Upper lobe of left lung (tissue), 6 donors: Measurements from ENCODE around the gene CBX7. TPM values are rescaled to one million over a fixed set of nuclear protein-coding genes. Genes with fewer than 3 reads are reported as not detected.

Experiments
- ATAC-seq, 2 donors: fragments of 200-7000 bp; cut with Tn5 transposase; one replicate each; pipeline ENCODE4 v1.9.1; 2022; ENCODE audit warnings: mild to moderate bottlenecking in 2 of 2, moderate library complexity in 2 of 2; ENCODE audit not compliant: low FRiP score in 2 of 2
- DNase-seq, 2 donors: peaks; one replicate each; pipeline ENCODE4 v3.0.0-alpha.2; 2019 to 2020
- H3K27ac ChIP-seq, 4 donors: fragments of 200-600 bp; sonication (generic); one replicate each; pipeline ENCODE4 v1.5.1; 2016 to 2019
- H3K27me3 ChIP-seq, 4 donors: fragments of 200-600 bp; sonication (generic); one replicate each; pipeline ENCODE4 v1.5.1; 2017 to 2019
- H3K36me3 ChIP-seq, 4 donors: fragments of 200-600 bp; sonication (generic); one replicate each; pipeline ENCODE4 v1.5.1; 2016 to 2019
- H3K4me1 ChIP-seq, 4 donors: fragments of 200-600 bp; sonication (generic); one replicate each; pipeline ENCODE4 v1.5.1; 2018 to 2019
- H3K4me3 ChIP-seq, 4 donors: fragments of 200-600 bp; sonication (generic); one replicate each; pipeline ENCODE4 v1.5.1; 2017 to 2019; ENCODE audit warnings: mild to moderate bottlenecking in 2 of 4, moderate library complexity in 1 of 4
- H3K9me3 ChIP-seq, 4 donors: fragments of 200-600 bp; sonication (generic); one replicate each; pipeline ENCODE4 v1.5.1; 2018 to 2019
- EP300 ChIP-seq, 4 donors: sonication (generic); formaldehyde crosslinking; IDR thresholded peaks; one replicate each; pipeline ENCODE4 v1.5.1; 2017; ENCODE audit warnings: antibody characterized with exemption in 4 of 4, control low read depth in 2 of 4
- POLR2A ChIP-seq, 4 donors: fragments of 450-650 bp; IDR thresholded peaks; one replicate each; pipeline ENCODE4 v1.5.1; 2016 to 2017; ENCODE audit warnings: antibody characterized with exemption in 4 of 4, mild to moderate bottlenecking in 2 of 4
- POLR2AphosphoS5 ChIP-seq, 2 donors: sonication (generic); formaldehyde crosslinking; IDR thresholded peaks; one replicate each; pipeline ENCODE4 v1.5.1; 2017; ENCODE audit warnings: antibody characterized with exemption in 2 of 2
- WGBS, 2 donors: methylation state at CpG; one replicate each; pipeline ENCODE4 v1.1.5; 2017 to 2018; 5-methylcytosine and 5-hydroxymethylcytosine counted together
- total RNA-seq, 6 donors: library from RNA; depleted of rRNA in 4 of 6; stranded (reverse); fragments of >200 nt in 4 of 6; gene quantifications; one replicate each; pipeline versions ENCODE4 v1.1.0 to v1.2.1, GENCODE V29; 2016 to 2021
- TF ChIP-seq, protein P1 (sequence below), 6 experiments: fragments of 450-650 bp in 4 of 6; fragments of 200-600 bp in 2 of 6; sonication (generic) in 2 of 6; IDR thresholded peaks; one replicate each; pipeline ENCODE4 v1.5.1; 2016 to 2019; ENCODE audit warnings: antibody characterized with exemption in 6 of 6
- donor health status: DM: no; HTN: no; CAD: no; lungs with moderate emphysema.
- donor health status: DM: no; HTN: yes; CAD: no; lungs with severe emphysema.

CBX7 gene
- total RNA-seq, 6 donors from 2014 or later: 51.5 to 145 (median 60.6) TPM

DNA sequence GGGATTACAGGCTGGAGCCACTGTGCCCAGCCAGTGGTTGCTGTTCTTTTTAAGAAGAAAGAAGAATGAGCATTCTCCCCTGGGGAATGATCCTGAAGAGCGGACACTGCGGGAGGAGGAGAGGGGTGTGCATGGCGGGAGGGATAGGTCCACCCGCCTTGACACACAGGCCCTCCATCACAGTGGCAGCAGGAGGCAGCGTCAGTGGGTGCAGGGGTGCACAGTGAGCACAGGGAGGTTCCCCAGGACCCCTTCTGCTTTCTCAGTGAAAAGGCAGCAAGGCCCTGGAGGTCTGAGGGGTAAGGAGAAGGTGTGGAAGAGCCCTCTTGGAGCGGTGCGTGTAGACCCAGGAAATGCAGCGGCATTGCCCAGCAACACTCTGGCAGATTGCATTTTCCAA lies 28.9 kb upstream of the CBX7 start:
- H3K27ac ChIP-seq: peak overlapping the region in 1 of 4 donors; percentile 93
- H3K27me3 ChIP-seq: no peaks in the 10 kb centered on the region
- 89 to 93% methylated on average over 8 of the region's 8 CpGs for WGBS, 2 donors
- no peaks in the 10 kb centered on the region for H3K9me3 ChIP-seq
- ATAC-seq (no peak), DNase-seq (no peak)
- no peaks in the 10 kb centered on the region for H3K36me3 ChIP-seq
- H3K4me3 ChIP-seq: no peak overlapping the region
- H3K4me1 ChIP-seq: peaks cover 31 to 60% (median 49%) of the 10 kb centered on the region in 4 donors
- TF ChIP-seq POLR2AphosphoS5 (IDR thresholded peaks at IDR 0.05): no peak
- TF ChIP-seq POLR2A (IDR thresholded peaks at IDR 0.05): no peak
- TF ChIP-seq, protein P1, sequence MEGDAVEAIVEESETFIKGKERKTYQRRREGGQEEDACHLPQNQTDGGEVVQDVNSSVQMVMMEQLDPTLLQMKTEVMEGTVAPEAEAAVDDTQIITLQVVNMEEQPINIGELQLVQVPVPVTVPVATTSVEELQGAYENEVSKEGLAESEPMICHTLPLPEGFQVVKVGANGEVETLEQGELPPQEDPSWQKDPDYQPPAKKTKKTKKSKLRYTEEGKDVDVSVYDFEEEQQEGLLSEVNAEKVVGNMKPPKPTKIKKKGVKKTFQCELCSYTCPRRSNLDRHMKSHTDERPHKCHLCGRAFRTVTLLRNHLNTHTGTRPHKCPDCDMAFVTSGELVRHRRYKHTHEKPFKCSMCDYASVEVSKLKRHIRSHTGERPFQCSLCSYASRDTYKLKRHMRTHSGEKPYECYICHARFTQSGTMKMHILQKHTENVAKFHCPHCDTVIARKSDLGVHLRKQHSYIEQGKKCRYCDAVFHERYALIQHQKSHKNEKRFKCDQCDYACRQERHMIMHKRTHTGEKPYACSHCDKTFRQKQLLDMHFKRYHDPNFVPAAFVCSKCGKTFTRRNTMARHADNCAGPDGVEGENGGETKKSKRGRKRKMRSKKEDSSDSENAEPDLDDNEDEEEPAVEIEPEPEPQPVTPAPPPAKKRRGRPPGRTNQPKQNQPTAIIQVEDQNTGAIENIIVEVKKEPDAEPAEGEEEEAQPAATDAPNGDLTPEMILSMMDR (IDR thresholded peaks at IDR 0.05): no peak
- no peak for TF ChIP-seq EP300 (IDR thresholded peaks at IDR 0.05)

DNA sequence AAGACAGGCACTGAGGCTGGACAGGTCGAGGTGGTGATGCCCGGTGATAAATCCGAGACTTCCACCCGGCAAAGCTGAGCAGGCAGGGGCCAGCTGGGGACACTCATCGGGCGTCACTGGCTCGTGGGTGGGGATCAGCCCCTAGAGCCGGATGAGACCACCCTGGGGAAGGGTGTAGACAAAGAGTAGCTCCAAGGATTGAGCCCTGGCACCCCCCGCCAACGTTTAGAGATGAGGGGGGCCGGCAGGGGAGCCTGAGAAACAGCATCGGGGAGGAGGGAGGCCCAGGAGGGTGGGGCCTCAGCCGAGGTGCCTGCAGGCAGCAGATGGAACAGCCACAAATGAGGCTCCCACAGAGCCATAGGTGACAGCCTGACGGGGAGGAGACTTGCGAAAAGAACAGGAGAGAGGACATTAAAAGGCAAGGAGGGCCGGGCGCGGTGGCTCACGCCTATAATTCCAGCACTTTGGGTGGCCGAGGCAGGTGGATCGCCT lies 27.4 kb upstream of the CBX7 start:
- Histone ChIP-seq H3K4me1 (peaks cover 39 to 63% (median 56%) of the 10 kb centered on the region in 4 donors), H3K9me3 (no peaks in the 10 kb centered on the region), H3K27ac (peak overlapping the region; percentile 17 to 93 (median 86)), H3K36me3 (no peaks in the 10 kb centered on the region), H3K27me3 (no peaks in the 10 kb centered on the region), H3K4me3 (no peak overlapping the region)
- WGBS, 2 donors: 76 to 84% methylated on average over 20 to 21 of the region's 21 CpGs
- ATAC-seq: no peak
- DNase-seq: no peak
- no peak for TF ChIP-seq POLR2AphosphoS5 (IDR thresholded peaks at IDR 0.05)
- TF ChIP-seq POLR2A (IDR thresholded peaks at IDR 0.05): no peak
- TF ChIP-seq, protein P1 (IDR thresholded peaks at IDR 0.05): no peak
- TF ChIP-seq EP300 (IDR thresholded peaks at IDR 0.05): no peak

DNA sequence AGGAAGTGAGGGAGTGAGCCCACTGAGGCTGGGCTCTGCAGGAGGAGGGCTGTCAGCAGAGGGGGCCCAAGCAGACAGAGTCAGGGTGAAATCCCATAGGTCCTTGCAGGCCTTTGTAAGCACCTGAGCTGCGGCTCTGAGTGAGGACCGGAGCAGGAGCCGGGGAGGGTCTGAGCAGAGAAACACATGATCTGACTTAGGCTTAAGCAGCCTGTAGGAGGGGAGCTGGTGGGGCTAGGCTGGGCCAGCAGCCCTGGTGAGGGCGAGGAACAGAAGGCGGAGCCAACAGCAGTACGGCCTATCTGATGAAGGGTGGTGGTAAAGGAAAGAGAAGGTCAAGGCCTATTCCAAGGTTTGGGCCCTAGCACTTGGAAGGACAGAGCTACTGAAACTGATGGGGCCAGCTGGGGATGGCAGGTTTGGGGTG lies 26.9 kb upstream of the CBX7 start:
- DNase-seq (no peak), ATAC-seq (no peak)
- Histone ChIP-seq H3K4me1 (peaks cover 39 to 63% (median 56%) of the 10 kb centered on the region in 4 donors), H3K9me3 (no peaks in the 10 kb centered on the region), H3K27ac (peak overlapping the region; percentile 17 to 93 (median 86)), H3K4me3 (no peak overlapping the region), H3K27me3 (no peaks in the 10 kb centered on the region), H3K36me3 (no peaks in the 10 kb centered on the region)
- 86 to 92% methylated on average over 6 of the region's 6 CpGs for WGBS, 2 donors
- no peak for TF ChIP-seq POLR2AphosphoS5 (IDR thresholded peaks at IDR 0.05)
- TF ChIP-seq, protein P1 (IDR thresholded peaks at IDR 0.05): no peak
- TF ChIP-seq EP300 (IDR thresholded peaks at IDR 0.05): no peak
- no peak for TF ChIP-seq POLR2A (IDR thresholded peaks at IDR 0.05)

DNA sequence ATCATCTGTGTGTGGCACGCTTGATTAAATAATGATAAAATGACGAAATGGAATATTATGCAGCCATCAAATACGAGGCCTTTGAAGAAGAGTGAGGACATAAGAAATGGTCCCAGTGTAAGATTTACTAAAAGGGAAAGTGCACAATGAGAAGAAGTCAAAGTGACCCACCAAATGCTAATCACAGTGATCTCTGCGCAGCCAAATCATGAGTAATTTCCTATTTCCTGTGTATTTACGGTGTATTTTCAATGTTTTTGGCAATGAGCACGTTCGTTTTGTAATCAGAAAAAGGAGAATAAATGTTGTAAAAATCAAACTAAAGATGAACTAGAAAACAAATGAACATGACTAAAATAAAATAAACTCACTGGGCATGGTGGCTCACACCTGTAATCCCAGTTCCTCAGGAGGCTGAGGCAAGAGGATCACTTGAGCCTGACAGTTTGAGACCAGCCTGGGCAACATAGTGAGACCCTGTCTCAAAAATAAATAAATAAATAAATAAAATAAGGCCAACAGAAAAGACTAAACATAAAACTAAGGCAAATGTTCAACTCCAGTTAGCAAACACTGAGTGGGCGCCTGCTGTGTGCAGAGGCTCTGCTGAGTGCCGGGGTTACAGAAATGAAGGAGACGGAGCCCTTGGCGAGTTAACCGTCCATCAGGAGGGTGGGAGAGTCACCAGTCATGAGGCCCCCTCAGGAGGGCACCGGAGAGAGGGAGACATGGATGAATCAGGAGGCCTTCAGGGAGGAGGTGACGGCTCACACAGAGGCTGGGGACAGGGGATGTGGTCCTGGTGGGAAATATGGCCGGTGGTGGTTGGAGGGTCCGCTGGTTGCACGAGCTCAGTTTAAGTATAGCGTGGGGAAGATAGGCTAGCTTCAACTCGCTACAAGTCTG lies 26.0 kb upstream of the CBX7 start:
- TF ChIP-seq POLR2A (IDR thresholded peaks at IDR 0.05) (no peak), EP300 (IDR thresholded peaks at IDR 0.05) (peak in 1 of 4 donors; percentile 38), POLR2AphosphoS5 (IDR thresholded peaks at IDR 0.05) (peak in 1 of 2 donors; percentile 23)
- ATAC-seq: no peak
- Histone ChIP-seq H3K27me3 (no peaks in the 10 kb centered on the region), H3K4me1 (peaks cover 46 to 63% (median 61%) of the 10 kb centered on the region in 4 donors), H3K27ac (peak overlapping the region; percentile 84 to 93 (median 88)), H3K9me3 (no peaks in the 10 kb centered on the region), H3K36me3 (no peaks in the 10 kb centered on the region), H3K4me3 (no peak overlapping the region)
- 77 to 81% methylated on average over 19 of the region's 19 CpGs for whole genome bisulfite sequencing, 2 donors
- no peak for DNase-seq

DNA sequence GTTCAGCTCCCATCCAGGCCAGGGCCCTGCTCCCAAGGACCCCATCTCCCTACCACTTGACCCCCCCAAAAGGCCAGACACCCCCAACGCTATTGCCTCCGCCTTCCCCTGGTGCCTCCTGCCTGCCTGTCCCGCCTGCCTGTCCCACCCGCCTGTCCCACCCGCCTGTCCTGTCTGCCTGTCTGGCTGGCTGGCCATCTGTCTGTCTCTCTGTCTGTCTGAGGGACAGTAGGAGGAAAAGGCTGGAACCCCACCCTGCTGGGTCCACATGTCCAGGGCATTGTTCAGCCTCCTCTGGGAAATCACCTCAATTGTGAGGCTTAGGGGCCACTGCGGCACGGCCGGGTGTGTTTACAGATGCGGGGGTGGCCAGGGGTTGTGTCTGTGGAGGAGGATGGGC lies 25.3 kb upstream of the CBX7 start:
- Histone ChIP-seq H3K4me1 (peaks cover 49 to 70% (median 67%) of the 10 kb centered on the region in 4 donors), H3K27ac (peak overlapping the region; percentile 84 to 93 (median 88)), H3K27me3 (no peaks in the 10 kb centered on the region), H3K36me3 (no peaks in the 10 kb centered on the region), H3K9me3 (no peaks in the 10 kb centered on the region), H3K4me3 (no peak overlapping the region)
- DNase-seq: peak in 1 of 2 donors; percentile 35
- TF ChIP-seq POLR2A (IDR thresholded peaks at IDR 0.05) (no peak), POLR2AphosphoS5 (IDR thresholded peaks at IDR 0.05) (peak in 1 of 2 donors; percentile 74), EP300 (IDR thresholded peaks at IDR 0.05) (peak in 2 of 4 donors; percentile 70 to 84)
- TF ChIP-seq, protein P1 (IDR thresholded peaks at IDR 0.05): no peak
- 79% methylated on average over 9 of the region's 9 CpGs for WGBS, 2 donors
- no peak for ATAC-seq
